Measurements from ENCODE around the gene SPACA4. TPM values are rescaled to one million over a fixed set of nuclear protein-coding genes. Genes with fewer than 3 reads are reported as not detected.
"Not testable (repeated sequence)": the region's sequence is repeated elsewhere in the genome, so short reads cannot be mapped to it uniquely, and the experiment has no call there.

Gene SPACA4
- polyA plus RNA-seq, 3 donors, result 0.23 to 0.24 TPM; not detected in 1

DNA sequence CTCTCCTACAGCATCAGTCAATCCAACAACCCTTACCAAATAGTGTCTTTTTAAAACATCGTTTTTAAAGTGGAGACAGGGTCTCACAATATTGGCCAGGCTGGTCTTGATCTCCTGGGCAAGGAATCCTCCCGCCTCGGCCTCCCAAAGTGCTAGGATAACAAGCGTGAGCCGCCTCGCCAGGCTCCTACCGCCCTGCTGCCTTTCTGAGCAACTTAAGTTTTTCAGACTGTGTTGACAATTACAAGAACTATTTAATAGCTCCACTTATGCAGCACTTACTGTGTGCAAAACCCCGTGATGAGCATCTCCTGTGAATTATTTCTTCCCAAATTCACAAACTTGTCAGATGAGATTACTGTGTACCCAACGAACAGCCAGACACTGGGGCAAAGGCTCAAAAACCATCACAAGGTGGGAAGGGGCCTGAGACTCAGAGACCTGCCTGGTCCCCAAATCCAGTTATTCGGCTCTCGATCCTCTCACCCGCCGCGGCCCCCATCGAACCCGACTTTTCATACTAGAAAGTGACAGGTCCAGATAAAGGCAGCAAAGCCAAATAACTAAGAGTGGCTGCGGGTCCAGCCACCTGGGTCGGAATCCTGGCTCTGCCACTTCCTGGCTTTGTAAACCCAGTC, 11.9 kb downstream of the SPACA4 start:
- DNase-seq, result no peak

DNA sequence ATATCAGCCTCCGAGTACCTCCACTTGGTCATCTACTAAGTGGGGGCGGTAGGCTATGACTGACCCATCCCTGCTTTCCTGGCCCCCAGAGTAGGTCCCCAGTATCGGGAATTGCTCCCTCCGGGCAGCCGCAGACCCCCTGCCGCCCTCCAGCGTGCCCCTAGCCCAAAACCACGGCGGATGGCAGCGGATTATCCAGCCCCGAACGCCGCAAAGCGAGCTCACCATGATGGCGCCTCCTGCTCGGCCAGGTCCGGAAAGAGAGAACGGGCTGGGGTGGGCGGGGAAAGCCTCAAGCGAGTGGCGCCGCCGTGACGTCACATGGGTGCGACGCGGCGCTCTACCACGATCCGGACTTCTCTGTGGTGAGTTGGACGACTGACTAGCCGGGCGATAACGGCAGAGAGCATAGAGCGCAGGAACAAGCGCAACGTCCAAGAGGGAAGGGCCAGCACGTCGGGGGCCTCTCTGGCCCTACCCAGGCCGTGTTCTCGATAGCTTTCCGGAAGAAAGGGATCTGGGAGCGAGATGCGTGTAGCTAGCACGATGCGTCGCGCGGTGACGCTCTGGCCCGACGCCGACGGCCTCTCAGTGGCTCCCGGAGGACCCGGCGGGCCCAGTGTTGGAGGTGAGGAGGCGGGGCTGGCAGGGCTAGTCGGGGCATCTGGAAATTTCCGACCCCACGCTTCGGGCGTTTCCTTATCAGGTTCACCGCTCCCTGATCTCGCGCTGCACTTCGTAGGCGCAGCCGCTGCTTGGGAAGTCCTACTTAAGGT, 12.6 kb downstream of the SPACA4 start, which contains the start of the genes RPL18 and SPHK2:
Gene RPL18, minus strand, starts transcription at position 263 of the 776 bp plus-strand sequence. Its CDS starts 35 bp downstream, at position 228.
Gene SPHK2, plus strand, starts transcription at position 591 of the 776 bp plus-strand sequence. CDS start 1,009 bp downstream, outside the sequence.
- peak; percentile 99 for DNase-seq

DNA sequence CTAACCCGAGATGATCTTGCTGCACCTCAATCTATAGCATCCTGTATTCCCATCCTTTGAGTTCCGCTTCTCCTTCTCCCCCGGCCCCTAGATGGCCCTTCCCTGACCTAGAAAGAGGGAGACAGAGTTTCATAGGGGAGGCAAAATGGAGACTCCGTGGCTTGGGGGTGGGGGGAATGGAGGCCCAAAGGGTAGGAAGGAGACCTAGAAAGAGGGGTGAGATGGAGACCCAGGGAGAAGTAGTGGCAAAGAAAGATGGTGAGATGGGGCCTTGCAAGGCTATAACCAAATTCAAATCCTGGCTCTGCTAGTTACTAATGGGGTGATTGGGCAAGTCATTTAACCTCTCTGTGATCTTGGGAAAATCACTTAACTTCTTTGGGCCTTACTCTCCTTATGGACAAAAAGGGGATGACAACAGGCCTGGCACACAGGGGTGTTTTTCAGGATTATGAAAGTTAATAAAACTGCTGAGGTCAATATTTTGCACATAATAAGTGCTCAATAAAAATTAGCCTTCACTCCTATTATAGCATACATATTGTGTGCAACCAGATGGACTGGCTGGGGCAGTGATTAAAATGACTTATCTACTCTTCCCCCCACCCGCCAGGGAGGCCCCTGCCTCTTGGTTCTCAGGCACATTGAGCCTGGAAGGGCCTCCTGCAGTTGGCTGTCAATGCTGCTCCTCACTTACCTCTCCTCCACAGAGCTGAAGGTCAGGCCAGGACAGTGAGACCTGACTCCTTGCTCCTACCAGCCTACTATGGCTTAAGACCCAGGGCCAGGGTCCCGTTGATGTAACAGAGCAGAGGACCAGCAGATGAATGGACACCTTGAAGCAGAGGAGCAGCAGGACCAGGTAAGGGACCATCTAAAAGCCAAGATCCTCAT, 13.4 kb downstream of the SPACA4 start:
- DNase-seq, result no peak

DNA sequence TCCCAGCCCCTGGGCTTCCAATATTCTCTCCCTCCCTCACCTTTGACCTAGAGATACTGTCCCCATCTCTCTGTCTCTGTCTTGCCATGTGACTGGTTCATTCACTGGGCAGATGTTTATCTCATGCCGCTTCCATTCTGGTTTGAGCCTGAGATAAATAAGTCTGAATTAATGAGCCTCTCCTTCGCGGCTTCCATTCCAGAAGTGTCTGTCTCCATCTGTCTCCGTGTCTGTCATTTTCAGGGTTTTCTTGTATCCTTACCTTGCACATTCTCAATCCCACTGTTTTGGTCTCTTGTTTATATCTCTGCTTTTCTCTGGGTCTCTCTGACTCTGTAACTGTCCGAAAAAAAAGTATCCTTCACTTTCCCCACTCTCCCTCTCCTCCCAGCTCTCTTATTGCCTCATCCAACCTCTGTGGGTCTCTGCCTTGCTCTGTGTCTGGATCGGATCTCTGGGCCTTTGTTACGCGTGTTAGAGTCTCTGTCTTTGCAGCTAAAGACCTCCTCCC, 17.1 kb downstream of the SPACA4 start:
- DNase-seq, result no peak

DNA sequence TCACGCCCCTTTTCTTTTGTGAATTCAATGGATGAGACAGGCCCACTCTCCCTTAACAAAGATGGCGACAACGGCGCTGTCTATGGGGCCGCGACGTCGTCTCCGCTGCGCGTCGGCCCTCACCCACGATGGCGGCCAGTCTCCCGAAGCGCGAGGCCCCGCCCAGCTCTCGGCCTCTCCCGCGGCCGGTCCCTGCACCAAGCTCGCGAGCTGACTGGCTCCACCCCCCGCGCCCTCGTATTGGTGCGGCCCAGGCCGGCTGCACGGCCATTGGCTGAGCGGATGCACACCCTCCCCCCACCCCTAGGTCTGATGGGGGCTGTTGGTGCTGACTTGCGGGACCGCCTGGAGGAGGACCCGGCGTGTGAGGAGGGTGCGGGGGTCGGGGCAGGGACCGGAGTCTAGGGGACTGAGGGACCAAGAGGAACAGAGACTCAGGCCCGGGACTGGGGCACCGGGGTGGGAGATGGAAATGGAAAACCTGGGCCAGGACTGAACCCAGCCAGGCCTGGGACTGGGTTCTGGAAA, 17.6 kb downstream of the SPACA4 start:
- peak; percentile 98 for DNase-seq

DNA sequence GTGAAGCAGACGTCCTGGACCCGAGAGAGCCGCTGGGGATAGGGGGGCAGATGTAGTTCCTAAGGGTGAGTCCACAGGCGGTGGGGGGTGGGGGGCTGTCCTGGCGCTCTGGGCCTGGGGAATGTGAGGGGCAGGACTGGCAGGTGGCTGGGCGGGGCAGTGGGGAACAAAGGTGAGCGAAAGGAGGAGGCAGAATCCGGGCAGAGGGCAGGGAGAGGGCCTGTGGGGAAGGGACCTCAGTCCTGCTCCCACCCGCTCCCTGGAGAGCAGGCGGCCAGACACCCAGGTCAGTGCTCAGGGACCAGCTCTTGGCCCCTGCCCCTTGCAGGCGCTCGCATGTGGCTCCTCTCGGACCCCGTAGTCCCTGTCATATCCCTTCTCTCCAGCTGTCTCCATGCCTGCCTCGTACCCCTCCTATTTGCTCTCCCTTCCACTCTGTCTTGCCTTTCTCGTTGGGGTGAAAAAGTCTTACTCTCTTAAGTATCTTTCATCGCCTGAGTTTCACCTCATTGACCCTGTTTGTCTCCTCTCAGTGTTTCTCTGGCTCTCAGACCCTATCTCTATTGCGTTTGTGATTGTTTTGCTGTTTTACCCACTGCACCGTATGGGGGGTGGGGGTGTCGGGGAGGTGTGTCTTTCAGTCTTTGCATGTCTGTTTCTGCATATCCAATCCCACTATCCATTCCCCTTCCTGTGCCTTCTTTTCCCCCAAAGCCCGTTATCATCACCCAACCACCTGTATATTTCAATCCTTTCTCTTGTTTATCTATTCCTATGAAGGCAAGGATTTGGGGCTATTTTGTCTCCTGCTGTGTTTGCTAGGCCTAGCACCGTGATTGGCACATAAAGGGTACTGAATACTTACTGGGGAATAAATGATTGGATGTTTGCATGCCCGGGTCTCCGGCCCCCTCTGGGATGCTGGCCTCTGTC, 18.5 kb downstream of the SPACA4 start:
- no peak for DNase-seq

DNA sequence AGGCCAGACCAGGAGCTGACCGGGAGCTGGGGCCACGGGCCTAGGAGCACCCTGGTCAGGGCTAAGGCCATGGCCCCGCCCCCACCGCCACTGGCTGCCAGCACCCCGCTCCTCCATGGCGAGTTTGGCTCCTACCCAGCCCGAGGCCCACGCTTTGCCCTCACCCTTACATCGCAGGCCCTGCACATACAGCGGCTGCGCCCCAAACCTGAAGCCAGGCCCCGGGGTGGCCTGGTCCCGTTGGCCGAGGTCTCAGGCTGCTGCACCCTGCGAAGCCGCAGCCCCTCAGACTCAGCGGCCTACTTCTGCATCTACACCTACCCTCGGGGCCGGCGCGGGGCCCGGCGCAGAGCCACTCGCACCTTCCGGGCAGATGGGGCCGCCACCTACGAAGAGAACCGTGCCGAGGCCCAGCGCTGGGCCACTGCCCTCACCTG, 19.4 kb downstream of the SPACA4 start:
- no peak for DNase-seq

DNA sequence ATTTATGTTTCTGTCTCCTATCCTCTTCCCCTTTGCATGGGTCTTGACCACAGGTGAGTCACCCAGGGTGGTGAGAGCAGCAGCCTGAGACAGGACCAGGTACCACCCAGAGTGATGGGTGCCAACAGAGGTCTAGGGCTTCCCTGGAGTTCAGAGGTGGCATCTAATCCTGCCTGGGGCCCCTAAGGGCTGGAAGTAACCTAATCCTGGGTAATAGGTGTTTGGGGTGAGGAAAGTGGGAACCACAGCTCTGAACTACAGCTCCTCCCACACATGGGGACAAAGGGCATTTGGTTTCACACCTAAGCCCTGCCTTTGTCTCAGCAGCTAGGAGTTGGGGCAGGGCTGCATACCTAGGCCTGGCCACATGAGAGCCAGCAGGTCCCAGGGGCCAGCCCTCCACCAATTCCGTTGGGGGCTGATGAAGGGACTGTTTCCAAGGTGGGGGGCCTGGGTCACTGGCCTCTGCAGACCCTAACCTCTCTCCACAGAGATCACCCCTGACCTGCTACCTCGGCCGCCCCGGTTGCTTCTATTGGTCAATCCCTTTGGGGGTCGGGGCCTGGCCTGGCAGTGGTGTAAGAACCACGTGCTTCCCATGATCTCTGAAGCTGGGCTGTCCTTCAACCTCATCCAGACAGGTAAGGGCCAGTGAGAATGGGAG, 20.8 kb downstream of the SPACA4 start:
- DNase-seq, result no peak

DNA sequence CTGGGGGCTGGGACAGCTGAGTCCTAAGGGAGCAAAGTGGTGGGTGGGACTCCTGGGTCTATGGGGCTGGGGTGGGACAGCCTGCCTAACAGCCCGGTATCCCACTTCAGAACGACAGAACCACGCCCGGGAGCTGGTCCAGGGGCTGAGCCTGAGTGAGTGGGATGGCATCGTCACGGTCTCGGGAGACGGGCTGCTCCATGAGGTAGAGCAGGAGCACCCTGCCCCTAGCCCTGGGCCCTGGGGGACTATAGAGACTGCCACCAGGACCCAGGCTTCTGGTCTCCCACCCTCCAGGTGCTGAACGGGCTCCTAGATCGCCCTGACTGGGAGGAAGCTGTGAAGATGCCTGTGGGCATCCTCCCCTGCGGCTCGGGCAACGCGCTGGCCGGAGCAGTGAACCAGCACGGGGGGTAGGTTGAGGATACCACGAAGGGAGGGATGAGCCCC, 21.3 kb downstream of the SPACA4 start:
- no peak for DNase-seq

DNA sequence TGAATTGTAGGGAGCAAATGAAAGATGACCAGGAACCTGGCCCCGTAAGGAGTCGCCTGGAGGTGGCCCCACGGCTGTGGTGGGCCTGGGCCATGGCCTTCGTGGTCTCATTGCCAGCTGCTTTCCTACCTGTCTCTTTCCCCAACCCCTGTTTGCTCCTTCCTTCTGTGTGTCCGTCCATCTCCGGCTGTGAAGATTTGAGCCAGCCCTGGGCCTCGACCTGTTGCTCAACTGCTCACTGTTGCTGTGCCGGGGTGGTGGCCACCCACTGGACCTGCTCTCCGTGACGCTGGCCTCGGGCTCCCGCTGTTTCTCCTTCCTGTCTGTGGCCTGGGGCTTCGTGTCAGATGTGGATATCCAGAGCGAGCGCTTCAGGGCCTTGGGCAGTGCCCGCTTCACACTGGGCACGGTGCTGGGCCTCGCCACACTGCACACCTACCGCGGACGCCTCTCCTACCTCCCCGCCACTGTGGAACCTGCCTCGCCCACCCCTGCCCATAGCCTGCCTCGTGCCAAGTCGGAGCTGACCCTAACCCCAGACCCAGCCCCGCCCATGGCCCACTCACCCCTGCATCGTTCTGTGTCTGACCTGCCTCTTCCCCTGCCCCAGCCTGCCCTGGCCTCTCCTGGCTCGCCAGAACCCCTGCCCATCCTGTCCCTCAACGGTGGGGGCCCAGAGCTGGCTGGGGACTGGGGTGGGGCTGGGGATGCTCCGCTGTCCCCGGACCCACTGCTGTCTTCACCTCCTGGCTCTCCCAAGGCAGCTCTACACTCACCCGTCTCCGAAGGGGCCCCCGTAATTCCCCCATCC, 22.1 kb downstream of the SPACA4 start:
- no peak for DNase-seq

DNA sequence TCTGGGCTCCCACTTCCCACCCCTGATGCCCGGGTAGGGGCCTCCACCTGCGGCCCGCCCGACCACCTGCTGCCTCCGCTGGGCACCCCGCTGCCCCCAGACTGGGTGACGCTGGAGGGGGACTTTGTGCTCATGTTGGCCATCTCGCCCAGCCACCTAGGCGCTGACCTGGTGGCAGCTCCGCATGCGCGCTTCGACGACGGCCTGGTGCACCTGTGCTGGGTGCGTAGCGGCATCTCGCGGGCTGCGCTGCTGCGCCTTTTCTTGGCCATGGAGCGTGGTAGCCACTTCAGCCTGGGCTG, 22.7 kb downstream of the SPACA4 start:
- no peak for DNase-seq

DNA sequence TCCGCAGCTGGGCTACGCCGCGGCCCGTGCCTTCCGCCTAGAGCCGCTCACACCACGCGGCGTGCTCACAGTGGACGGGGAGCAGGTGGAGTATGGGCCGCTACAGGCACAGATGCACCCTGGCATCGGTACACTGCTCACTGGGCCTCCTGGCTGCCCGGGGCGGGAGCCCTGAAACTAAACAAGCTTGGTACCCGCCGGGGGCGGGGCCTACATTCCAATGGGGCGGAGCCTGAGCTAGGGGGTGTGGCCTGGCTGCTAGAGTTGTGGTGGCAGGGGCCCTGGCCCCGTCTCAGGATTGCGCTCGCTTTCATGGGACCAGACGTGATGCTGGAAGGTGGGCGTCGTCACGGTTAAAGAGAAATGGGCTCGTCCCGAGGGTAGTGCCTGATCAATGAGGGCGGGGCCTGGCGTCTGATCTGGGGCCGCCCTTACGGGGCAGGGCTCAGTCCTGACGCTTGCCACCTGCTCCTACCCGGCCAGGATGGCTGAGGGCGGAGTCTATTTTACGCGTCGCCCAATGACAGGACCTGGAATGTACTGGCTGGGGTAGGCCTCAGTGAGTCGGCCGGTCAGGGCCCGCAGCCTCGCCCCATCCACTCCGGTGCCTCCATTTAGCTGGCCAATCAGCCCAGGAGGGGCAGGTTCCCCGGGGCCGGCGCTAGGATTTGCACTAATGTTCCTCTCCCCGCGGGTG, 23.2 kb downstream of the SPACA4 start:
- no peak for DNase-seq

DNA sequence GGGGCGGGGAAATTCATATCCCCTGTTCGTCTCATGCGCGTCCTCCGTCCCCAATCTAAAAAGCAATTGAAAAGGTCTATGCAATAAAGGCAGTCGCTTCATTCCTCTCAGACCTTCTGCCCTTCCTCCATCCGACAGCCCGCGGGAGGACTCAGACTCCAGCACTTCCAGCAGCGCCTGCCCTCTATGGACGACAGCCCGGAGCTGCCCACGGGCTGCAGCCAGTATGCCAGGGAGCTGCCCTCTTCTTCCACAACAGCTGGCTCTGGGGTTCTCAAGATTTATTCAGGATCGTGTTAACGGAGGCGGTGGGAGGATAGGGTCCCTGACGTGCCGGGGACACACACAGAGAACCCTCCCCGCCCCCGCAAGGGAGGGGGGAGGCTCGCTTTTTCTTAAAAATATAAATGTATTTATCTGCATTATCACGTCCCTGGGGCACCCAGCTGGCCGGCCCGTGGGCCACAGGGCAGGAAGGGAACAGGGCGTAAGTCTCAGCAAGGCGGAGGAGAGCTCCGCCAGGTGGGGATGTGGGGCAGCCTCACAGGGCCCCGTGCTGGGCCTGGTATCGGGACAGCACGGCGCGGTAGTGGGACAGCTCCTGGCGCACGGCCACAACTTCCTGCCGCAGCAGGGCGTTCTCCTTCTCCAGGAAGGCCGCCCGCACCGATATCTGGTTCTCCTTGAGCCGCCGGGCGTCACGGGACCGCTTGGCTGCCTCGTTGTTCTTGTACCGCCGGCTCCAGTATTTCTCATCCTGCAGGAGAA, 23.9 kb downstream of the SPACA4 start:
- DNase-seq, result no peak

DNA sequence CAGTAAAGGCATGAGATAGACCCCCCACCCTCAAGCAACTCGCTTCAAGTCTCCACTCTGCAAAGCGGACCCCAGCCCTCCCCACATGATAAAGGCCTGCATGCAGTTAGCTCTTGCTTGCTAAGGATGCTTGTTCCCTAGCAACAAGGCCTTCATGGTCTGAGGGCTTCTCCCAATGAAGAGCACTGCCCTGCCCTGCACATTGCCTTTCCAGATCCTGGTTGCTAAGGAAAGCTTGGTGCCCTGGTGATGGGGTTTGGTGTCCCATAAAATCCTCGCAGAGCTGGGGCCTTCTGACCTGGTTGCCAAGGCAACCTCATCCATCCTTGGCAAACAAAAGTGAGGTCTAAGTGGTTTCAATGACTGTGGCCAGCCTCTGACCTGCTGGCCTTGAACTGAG, 24.7 kb downstream of the SPACA4 start:
- no peak for DNase-seq

DNA sequence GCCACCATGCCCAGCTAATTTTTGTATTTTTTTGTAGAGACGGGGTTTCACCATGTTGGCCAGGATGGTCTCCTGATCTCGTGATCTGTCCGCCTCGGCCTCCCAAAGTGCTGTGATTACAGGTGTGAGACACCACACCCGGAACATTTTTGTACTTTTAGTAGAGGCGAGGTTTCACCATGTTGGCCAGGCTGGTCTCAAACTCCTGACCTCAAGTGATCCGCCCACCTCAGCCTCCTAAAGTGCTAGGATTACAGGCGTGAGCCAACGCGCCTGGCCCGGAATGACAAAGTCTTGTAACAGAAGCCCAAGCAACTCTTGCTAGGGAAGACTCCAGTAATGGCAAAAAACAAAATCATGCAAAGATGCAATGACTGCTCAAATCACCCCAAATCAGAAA, 25.7 kb downstream of the SPACA4 start:
- DNase-seq, result not testable (repeated sequence)

DNA sequence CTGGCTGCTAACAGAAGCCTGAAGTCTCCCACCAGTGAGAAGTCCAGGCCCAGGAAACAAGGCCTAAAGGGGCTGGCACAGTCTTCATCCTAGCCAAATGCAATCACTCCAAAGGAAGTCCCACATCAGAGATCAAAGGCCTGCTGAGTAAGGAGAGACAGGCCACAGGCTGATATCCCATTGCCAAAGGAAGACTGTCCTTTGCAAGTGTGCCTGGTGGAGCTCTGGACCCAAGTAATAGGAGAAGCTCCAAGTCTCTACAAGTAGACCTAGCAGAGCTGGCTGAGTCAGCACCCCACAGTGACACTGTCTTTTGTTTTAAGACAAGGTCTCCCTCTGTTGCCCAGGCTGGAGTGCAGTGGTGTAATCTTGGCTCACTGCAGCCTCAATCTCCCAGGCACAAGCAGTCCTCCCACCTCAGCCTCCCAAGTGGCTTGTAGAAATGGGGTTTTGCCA, 26.2 kb downstream of the SPACA4 start:
- DNase-seq, result no peak

DNA sequence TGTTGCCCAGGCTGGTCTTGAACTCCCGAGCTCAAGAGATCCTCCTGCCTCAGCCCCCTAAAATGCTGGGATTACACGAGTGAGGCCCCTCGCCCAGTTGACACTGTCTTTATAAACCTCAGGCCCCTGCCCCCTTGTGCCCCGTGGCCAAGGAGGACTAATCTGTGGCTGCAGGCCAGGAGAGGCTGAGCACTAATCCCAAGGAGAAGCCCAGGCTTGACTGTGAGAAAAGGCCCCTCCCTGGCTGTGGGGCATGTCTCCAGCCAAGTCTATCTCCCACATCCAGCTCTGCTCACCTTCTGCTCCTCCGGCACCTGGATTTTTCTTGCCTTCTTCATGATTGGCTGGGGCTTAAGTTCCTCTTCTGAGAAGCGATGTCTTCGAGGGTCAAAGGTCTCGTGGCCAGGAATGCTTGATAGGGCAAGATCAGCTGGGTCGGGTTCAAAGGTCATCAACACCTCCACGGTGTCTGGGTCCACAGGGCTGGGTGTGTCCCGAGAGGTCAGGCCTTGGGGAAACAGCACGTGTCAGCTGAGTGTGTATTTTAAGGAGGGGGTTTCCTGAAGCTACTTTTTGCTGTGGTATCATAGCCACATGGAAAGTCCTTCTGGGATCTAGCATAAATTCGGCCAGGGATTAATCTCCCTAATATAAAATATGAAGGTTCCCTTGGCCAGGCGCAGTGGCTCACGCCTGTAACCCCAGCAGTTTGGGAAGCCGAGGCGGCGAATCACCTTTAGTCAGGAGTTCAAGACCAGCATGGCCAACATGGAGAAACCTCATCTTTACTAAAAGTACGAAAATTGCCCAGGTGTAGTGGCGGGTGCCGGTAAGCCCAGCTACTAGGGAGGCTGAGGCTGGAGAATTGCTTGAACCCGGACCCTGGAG, 26.9 kb downstream of the SPACA4 start:
- no peak for DNase-seq

Data from renal pelvis (tissue), 4 donors.